ENCODE measurements around the gene FASN. TPM values are rescaled to one million over a fixed set of nuclear protein-coding genes. Genes with fewer than 3 reads are reported as not detected.
A peak's percentile ranks its signal among the peaks of the same experiment; 100 is the strongest.

FASN gene
- total and polyA plus RNA-seq, 2 of the 13 experiments (the other 11 are each of a cell fraction or from before 2014, with no cell fraction given): 51.7 to 101 TPM

- TF ChIP-seq ZNF460 (CRISPR knock-in tag; IDR thresholded peaks at IDR 0.05; ENCODE audit: borderline replicate concordance): no peak
- 0 out of 2 replicates have a peak, but pooled peaks have one; percentile 58 for TF ChIP-seq MYPOP (CRISPR knock-in tag; IDR thresholded peaks at IDR 0.05)
- TF ChIP-seq RBAK (CRISPR knock-in tag; IDR thresholded peaks at IDR 0.05): no peak
- no peak for TF ChIP-seq ZNF326 (CRISPR knock-in tag; IDR thresholded peaks at IDR 0.05; ENCODE audit: borderline replicate concordance)
- no peak for TF ChIP-seq ZKSCAN8 (CRISPR knock-in tag; IDR thresholded peaks at IDR 0.05; ENCODE audit: borderline replicate concordance)
- TF ChIP-seq ZNF232 (CRISPR knock-in tag; IDR thresholded peaks at IDR 0.05; ENCODE audit: borderline replicate concordance): 0 out of 2 replicates have a peak, but pooled peaks have one; percentile 22
- no peak for TF ChIP-seq PTBP1 (IDR thresholded peaks at IDR 0.05; ENCODE audit: low read depth, low read length, poor library complexity, severe bottlenecking)
- no peak for TF ChIP-seq ZNF672 (CRISPR knock-in tag; IDR thresholded peaks at IDR 0.05)
- TF ChIP-seq ZNF264 (CRISPR knock-in tag; IDR thresholded peaks at IDR 0.05): no peak; the same call in 1 of the 2 replicates
- TF ChIP-seq ZNF335 (CRISPR knock-in tag; IDR thresholded peaks at IDR 0.05): no peak
- TF ChIP-seq BRF2 (CRISPR knock-in tag; IDR thresholded peaks at IDR 0.05): no peak
- no peak for TF ChIP-seq STAT5B (CRISPR knock-in tag; IDR thresholded peaks at IDR 0.05)
- no peak for TF ChIP-seq ARNT (IDR thresholded peaks at IDR 0.05)
- TF ChIP-seq ZNF280D (CRISPR knock-in tag; IDR thresholded peaks at IDR 0.05): peak; percentile 56; the same call in 1 of the 2 replicates
- TF ChIP-seq CSRNP2 (CRISPR knock-in tag; conservative IDR thresholded peaks at IDR 0.05; ENCODE audit: low read depth): 0 out of 2 replicates have a peak, but pooled peaks have one; percentile 48
- TF ChIP-seq RELA (CRISPR knock-in tag; IDR thresholded peaks at IDR 0.05): peak; percentile 2; the same call in 1 of the 2 replicates
- peak; percentile 40; the same call in 1 of the 2 replicates for TF ChIP-seq ZSCAN21 (CRISPR knock-in tag; IDR thresholded peaks at IDR 0.05; ENCODE audit: borderline replicate concordance)
- TF ChIP-seq ZFP1 (CRISPR knock-in tag; IDR thresholded peaks at IDR 0.05): no peak
- TF ChIP-seq CBFB (CRISPR knock-in tag; IDR thresholded peaks at IDR 0.05): peak; percentile 20; the same call in 1 of the 2 replicates
- TF ChIP-seq ZNF709 (CRISPR knock-in tag; IDR thresholded peaks at IDR 0.05): no peak; the same call in 1 of the 2 replicates
- no peak for TF ChIP-seq GLMP (CRISPR knock-in tag; IDR thresholded peaks at IDR 0.05; ENCODE audit: borderline replicate concordance)
- no peak for TF ChIP-seq ZNF282 (IDR thresholded peaks at IDR 0.05; ENCODE audit: partially characterized antibody)
- TF ChIP-seq ZNF780A (CRISPR knock-in tag; IDR thresholded peaks at IDR 0.05): 0 out of 2 replicates have a peak, but pooled peaks have one; percentile 34
Measured at GRCh38 chr17:82097184-82097918, 685 bp downstream of the FASN start (continued).

Measured in HepG2 (cell line).